ENCODE measurements around the gene PLCL1.

DNA sequence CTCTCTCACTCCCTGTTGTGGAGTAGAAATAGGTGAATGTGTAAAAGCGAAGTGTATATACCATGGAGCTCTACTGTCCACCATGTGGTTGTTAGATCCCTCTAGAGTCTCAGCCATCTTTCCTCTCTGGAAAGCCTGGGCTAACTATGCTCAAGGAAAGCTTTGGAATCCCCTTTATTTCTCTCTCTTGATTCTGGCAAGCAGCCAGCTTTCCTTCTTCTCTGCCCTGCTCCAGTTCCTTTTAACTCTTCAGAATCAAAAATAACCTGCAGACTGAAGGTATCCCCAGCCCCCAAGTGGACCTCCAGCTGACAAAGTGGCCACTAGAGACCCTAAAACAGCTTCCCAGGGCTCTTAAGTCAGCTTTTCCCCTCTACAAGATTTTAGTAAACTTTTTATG lies 381.9 kb downstream of the PLCL1 start:
- TF ChIP-seq, protein P1, sequence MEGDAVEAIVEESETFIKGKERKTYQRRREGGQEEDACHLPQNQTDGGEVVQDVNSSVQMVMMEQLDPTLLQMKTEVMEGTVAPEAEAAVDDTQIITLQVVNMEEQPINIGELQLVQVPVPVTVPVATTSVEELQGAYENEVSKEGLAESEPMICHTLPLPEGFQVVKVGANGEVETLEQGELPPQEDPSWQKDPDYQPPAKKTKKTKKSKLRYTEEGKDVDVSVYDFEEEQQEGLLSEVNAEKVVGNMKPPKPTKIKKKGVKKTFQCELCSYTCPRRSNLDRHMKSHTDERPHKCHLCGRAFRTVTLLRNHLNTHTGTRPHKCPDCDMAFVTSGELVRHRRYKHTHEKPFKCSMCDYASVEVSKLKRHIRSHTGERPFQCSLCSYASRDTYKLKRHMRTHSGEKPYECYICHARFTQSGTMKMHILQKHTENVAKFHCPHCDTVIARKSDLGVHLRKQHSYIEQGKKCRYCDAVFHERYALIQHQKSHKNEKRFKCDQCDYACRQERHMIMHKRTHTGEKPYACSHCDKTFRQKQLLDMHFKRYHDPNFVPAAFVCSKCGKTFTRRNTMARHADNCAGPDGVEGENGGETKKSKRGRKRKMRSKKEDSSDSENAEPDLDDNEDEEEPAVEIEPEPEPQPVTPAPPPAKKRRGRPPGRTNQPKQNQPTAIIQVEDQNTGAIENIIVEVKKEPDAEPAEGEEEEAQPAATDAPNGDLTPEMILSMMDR (IDR thresholded peaks at IDR 0.05; ENCODE audit: extremely low read depth in 1 of 2, insufficient read depth in 1 of 2, low read depth in 1 of 2, low read length in 2 of 2): no peak
- no peak for TF ChIP-seq JUN (IDR thresholded peaks at IDR 0.05; ENCODE audit: borderline replicate concordance, insufficient read depth, insufficient read length, low read depth)
- TF ChIP-seq EZH2 (IDR thresholded peaks at IDR 0.05; ENCODE audit: borderline replicate concordance, low read depth, low read length, severe bottlenecking): no peak
- no peak for TF ChIP-seq POLR2A (IDR thresholded peaks at IDR 0.05; ENCODE audit: low read depth, low read length)
- TF ChIP-seq, protein P2, sequence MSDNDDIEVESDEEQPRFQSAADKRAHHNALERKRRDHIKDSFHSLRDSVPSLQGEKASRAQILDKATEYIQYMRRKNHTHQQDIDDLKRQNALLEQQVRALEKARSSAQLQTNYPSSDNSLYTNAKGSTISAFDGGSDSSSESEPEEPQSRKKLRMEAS (IDR thresholded peaks at IDR 0.05; ENCODE audit: insufficient read depth, insufficient read length): no peak
- no peak for TF ChIP-seq MYC (IDR thresholded peaks at IDR 0.05; ENCODE audit: low read depth, low read length)
- TF ChIP-seq GATA2 (IDR thresholded peaks at IDR 0.05; ENCODE audit: insufficient read depth, insufficient read length, low read depth, low read length): no peak
- TF ChIP-seq POLR2AphosphoS5 (IDR thresholded peaks at IDR 0.05; ENCODE audit: insufficient read depth, low read depth, low read length): no peak
